Suprapubic skin (tissue), 4 donors: ENCODE results near the gene NOC4L. TPM values are rescaled to one million over a fixed set of nuclear protein-coding genes. Genes with fewer than 3 reads are reported as not detected.

Experiments used
- DNase-seq, 2 donors: peaks; one replicate each; pipeline ENCODE4 v3.0.0-alpha.2; 2019; ENCODE audit warnings: low spot score in 2 of 2
- H3K27ac ChIP-seq: fragments of 200-600 bp; sonication (generic); one replicate; pipeline ENCODE4 v1.5.1; 2019
- H3K27me3 ChIP-seq: fragments of 200-600 bp; sonication (generic); one replicate; pipeline ENCODE4 v1.5.1; 2019
- H3K36me3 ChIP-seq: fragments of 200-600 bp; sonication (generic); one replicate; pipeline ENCODE4 v1.5.1; 2019
- H3K4me1 ChIP-seq: fragments of 200-600 bp; sonication (generic); one replicate; pipeline ENCODE4 v1.5.1; 2019
- H3K4me3 ChIP-seq: fragments of 200-600 bp; sonication (generic); one replicate; pipeline ENCODE4 v1.5.1; 2019; ENCODE audit warnings: mild to moderate bottlenecking
- H3K9me3 ChIP-seq: fragments of 200-600 bp; sonication (generic); one replicate; pipeline ENCODE4 v1.5.1; 2019
- EP300 ChIP-seq: sonication (generic); formaldehyde crosslinking; IDR thresholded peaks from one replicate; pipeline ENCODE4 v1.6.1; 2017; ENCODE audit warnings: antibody characterized with exemption
- POLR2A ChIP-seq, 2 donors: fragments of 450-650 bp; IDR thresholded peaks; one replicate each; pipeline ENCODE4 v1.6.1; 2017; ENCODE audit warnings: antibody characterized with exemption in 2 of 2, mild to moderate bottlenecking in 2 of 2, moderate library complexity in 2 of 2
- POLR2AphosphoS5 ChIP-seq, 3 donors: sonication (generic); formaldehyde crosslinking; IDR thresholded peaks; one replicate each; pipeline ENCODE4 v1.6.1; 2017; ENCODE audit warnings: antibody characterized with exemption in 3 of 3
- WGBS: methylation state at CpG from one replicate; pipeline ENCODE4 v1.1.5; 2018; 5-methylcytosine and 5-hydroxymethylcytosine counted together
- total RNA-seq, 4 donors: library from RNA; depleted of rRNA; stranded (reverse); fragments of >200 nt; gene quantifications; one replicate each; pipeline ENCODE4 v1.1.0, GENCODE V29; 2016
- TF ChIP-seq, protein P1 (sequence below), 2 donors: fragments of 200-600 bp in 1 of 2; fragments of 450-650 bp in 1 of 2; sonication (generic) in 1 of 2; IDR thresholded peaks; one replicate each; pipeline ENCODE4 v1.5.1; 2016 to 2019; ENCODE audit warnings: antibody characterized with exemption in 2 of 2, mild to moderate bottlenecking in 1 of 2, moderate library complexity in 1 of 2

The NOC4L gene
- total RNA-seq, 4 donors from 2014 or later: 13.9 to 20.4 (median 16.0) TPM

DNA sequence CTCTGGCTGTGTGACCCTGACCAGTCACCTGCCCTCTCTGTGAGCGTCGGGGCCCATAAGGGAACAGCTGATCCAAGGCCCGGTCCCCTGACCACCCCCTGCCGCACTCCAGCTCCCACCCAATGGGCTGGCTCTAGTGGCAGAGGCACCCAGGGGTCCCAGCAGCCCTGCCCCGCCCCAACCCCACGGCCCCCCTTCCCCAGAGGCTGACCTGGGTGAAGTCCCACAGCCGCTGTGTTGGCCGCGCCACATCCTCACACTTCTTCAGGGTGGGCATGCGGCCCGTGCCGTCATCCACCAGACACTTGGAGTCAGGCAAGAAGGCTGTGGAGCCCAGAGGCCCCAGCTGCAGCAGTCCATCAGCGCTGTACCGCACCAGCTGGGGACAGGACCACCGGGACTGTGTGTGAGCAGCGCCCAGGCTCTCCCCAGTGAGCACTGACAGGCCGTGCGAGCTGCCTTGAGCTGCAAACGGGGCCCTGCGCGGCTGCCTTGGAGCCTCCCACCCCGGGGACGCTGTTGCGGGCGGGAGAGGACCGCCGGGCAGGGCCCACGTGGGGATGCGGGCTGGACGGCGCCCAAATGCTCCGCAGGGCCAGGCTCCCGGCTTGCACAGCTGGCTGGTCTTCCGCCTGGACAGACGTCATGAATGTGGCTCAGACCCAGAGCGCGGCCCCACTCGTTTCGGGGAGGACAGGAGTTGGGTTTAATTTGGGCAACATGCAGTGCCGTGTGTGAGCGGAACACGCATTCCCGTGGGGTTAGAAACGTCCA, 53.5 kb downstream of the NOC4L start:
- Histone ChIP-seq H3K9me3 (no peaks in the 10 kb centered on the region), H3K36me3 (no peaks in the 10 kb centered on the region), H3K27ac (no peak overlapping the region), H3K4me1 (no peaks in the 10 kb centered on the region), H3K4me3 (no peak overlapping the region), H3K27me3 (peaks cover 50% of the 10 kb centered on the region)
- no peak for DNase-seq
- TF ChIP-seq, protein P1, sequence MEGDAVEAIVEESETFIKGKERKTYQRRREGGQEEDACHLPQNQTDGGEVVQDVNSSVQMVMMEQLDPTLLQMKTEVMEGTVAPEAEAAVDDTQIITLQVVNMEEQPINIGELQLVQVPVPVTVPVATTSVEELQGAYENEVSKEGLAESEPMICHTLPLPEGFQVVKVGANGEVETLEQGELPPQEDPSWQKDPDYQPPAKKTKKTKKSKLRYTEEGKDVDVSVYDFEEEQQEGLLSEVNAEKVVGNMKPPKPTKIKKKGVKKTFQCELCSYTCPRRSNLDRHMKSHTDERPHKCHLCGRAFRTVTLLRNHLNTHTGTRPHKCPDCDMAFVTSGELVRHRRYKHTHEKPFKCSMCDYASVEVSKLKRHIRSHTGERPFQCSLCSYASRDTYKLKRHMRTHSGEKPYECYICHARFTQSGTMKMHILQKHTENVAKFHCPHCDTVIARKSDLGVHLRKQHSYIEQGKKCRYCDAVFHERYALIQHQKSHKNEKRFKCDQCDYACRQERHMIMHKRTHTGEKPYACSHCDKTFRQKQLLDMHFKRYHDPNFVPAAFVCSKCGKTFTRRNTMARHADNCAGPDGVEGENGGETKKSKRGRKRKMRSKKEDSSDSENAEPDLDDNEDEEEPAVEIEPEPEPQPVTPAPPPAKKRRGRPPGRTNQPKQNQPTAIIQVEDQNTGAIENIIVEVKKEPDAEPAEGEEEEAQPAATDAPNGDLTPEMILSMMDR (IDR thresholded peaks at IDR 0.05): no peak
- no peak for TF ChIP-seq POLR2AphosphoS5 (IDR thresholded peaks at IDR 0.05)
- no peak for TF ChIP-seq POLR2A (IDR thresholded peaks at IDR 0.05)
- TF ChIP-seq EP300: no peak
- WGBS: 75% methylated on average over 8 of the region's 44 CpGs

DNA sequence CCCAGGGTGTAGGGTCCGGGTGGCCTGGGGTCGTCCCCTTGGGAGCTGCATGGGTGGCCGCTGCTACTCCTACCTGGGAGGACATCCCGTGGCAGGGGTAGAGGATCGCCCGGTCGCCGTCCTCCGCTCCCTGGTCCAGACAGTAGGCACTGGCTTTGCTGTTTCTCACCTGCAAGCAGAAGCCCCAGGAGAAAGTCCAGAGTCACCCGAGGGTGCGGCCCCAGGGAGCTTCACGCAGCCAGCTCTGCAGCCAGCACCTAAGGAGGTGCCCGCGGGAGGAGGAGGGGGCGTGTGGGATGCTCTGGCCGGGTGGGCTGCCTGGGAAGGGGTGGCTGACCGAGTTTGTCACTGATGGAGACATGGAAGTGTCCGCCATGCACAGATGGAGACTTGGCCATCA, 54.8 kb downstream of the NOC4L start:
- Histone ChIP-seq H3K36me3 (no peaks in the 10 kb centered on the region), H3K9me3 (no peaks in the 10 kb centered on the region), H3K27ac (no peak overlapping the region), H3K4me3 (no peak overlapping the region), H3K4me1 (peaks cover 2% of the 10 kb centered on the region), H3K27me3 (peaks cover 64% of the 10 kb centered on the region)
- DNase-seq: no peak
- WGBS: 71% methylated on average over 11 of the region's 18 CpGs
- no peak for TF ChIP-seq EP300
- no peak for TF ChIP-seq POLR2AphosphoS5 (IDR thresholded peaks at IDR 0.05)
- TF ChIP-seq POLR2A (IDR thresholded peaks at IDR 0.05): no peak
- TF ChIP-seq, protein P1 (IDR thresholded peaks at IDR 0.05): no peak

DNA sequence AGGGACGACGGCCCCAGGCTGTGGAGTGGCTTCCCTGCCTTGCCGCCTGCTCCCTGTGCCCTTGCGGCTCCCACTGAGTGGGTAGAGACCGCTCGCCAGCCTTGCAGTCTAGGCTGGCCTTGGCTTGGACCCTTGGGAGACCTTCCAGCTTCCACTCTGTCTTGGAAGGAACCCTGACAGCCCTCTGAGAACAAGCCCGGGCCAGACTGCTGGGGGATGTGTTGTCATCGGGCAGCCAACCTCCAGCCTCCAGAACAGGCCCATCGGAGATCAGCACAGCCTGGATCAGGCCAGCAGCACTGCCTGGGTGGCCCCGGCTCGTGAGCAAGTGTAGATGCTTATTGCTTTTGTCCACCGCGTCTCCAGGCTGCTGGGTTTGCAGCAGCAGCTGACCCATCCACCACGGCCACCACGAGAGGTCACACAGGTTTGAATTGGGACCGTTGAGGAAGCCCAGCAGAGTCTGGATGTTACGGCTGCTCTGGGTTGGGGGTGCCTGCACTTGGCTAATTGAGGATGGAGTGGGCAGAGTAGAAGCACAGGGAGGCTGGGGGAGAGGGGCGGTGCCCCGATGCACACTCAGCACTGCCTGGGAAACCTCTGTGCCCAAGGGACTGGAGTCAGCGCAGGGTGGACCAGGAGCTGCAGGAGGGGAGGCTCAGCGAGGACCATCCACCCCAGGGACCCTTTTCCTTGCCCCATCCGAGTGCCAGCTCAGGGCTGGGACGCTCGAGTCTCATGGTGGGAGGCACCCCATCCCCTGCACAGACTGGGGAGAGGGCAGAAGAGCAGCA, 55.5 kb downstream of the NOC4L start:
- H3K27me3 ChIP-seq: peaks cover 69% of the 10 kb centered on the region
- H3K4me3 ChIP-seq: no peak overlapping the region

DNA sequence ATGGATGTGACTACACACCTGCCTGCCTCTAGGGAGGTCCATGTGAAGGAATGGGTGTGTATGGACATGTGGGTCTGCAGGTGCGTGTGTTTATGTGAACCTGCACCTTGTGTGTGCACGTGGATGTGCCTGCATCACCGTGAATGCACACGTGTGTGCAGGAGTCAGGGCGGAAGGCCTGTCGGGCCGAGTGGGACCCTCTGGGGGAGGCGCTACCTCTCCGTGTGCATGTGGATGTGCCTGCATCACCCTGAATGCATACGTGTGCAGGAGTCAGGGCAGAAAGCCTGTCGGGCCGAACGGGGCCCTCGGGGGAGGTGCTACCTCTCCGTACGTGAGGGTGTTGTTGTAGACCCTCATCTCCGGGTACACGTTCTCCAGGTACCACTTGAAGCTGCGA, 56.5 kb downstream of the NOC4L start:
- no peak overlapping the region for H3K4me3 ChIP-seq
- no peak for TF ChIP-seq POLR2AphosphoS5 (IDR thresholded peaks at IDR 0.05)
- no peak for TF ChIP-seq EP300
- TF ChIP-seq POLR2A (IDR thresholded peaks at IDR 0.05): no peak
- TF ChIP-seq, protein P1 (IDR thresholded peaks at IDR 0.05): no peak
- WGBS: 88% methylated on average over 8 of the region's 19 CpGs
- no peaks in the 10 kb centered on the region for H3K9me3 ChIP-seq
- no peaks in the 10 kb centered on the region for H3K36me3 ChIP-seq
- H3K4me1 ChIP-seq: peaks cover 19% of the 10 kb centered on the region
- DNase-seq: no peak
- peaks cover 74% of the 10 kb centered on the region for H3K27me3 ChIP-seq
- H3K27ac ChIP-seq: no peak overlapping the region

More for the DNA sequence above, 55.5 kb downstream of the NOC4L start:
- Histone ChIP-seq H3K9me3 (no peaks in the 10 kb centered on the region), H3K27ac (no peak overlapping the region), H3K36me3 (no peaks in the 10 kb centered on the region), H3K4me1 (peaks cover 8% of the 10 kb centered on the region)
- TF ChIP-seq EP300 (no peak), POLR2AphosphoS5 (IDR thresholded peaks at IDR 0.05) (no peak)
- TF ChIP-seq, protein P1 (IDR thresholded peaks at IDR 0.05): no peak
- no peak for DNase-seq
- 82% methylated on average over 19 of the region's 24 CpGs for WGBS
